GM10266 (cell line): ENCODE results near the gene CASP1.
"Not testable (repeated sequence)": the region's sequence is repeated elsewhere in the genome, so short reads cannot be mapped to it uniquely, and the experiment has no call there.

Experiments
- DNase-seq: peaks from one replicate; pipeline ENCODE4 v3.0.0; 2012; ENCODE audit errors: extremely low spot score
- TF ChIP-seq, protein P1 (sequence below): IDR thresholded peaks from 2 replicates; pipeline ENCODE4 v1.5.1; 2012; ENCODE audit warnings: mild to moderate bottlenecking, low read depth; ENCODE audit not compliant: control insufficient read depth, insufficient read depth; ENCODE audit errors: missing control alignments

The CASP1 gene

DNA sequence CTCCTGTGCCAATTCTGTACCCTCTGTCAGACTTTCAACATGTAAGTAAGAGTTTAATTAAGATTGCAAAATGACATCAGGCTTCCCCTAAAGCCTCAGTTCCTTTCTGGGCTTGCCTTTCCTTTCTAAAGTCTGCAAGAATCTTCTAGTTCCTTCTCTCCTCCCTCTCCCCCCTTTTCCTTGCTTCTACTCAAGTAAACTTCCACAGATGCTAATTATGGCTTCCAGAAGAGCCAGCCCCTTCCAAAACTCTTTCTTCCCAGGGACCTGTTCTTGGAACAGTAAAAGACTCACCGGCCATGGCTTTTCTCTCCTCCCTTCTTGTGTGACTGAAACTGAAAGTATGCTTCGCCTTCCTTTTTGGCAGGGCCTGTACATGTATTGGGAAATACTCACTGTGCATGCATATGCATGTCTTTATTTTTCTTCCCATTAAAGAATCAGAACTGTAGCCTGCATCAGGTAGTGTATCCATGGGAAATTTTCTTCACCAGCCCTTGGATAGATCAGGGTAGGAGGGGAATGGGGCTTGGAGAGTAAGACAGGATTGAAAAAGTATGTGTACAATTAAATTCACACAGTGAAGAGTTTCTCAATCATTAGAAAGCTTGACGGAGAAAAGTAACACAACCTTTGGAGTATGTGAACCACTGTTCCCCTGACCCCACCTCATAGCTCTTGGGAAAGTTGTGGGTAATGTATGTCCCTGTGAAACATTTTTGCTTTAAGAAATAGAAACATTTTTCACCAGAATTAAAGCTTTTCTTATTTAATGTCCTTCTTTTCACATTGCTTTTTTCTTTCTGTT lies at the start of gene CASP1:
TSS of gene CASP1 (minus strand) at position 332 of the 808 bp plus-strand sequence. CDS start at position 301, 31 bp downstream.
- TF ChIP-seq, protein P1, sequence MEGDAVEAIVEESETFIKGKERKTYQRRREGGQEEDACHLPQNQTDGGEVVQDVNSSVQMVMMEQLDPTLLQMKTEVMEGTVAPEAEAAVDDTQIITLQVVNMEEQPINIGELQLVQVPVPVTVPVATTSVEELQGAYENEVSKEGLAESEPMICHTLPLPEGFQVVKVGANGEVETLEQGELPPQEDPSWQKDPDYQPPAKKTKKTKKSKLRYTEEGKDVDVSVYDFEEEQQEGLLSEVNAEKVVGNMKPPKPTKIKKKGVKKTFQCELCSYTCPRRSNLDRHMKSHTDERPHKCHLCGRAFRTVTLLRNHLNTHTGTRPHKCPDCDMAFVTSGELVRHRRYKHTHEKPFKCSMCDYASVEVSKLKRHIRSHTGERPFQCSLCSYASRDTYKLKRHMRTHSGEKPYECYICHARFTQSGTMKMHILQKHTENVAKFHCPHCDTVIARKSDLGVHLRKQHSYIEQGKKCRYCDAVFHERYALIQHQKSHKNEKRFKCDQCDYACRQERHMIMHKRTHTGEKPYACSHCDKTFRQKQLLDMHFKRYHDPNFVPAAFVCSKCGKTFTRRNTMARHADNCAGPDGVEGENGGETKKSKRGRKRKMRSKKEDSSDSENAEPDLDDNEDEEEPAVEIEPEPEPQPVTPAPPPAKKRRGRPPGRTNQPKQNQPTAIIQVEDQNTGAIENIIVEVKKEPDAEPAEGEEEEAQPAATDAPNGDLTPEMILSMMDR: no peak
- DNase-seq: peak; percentile 27

DNA sequence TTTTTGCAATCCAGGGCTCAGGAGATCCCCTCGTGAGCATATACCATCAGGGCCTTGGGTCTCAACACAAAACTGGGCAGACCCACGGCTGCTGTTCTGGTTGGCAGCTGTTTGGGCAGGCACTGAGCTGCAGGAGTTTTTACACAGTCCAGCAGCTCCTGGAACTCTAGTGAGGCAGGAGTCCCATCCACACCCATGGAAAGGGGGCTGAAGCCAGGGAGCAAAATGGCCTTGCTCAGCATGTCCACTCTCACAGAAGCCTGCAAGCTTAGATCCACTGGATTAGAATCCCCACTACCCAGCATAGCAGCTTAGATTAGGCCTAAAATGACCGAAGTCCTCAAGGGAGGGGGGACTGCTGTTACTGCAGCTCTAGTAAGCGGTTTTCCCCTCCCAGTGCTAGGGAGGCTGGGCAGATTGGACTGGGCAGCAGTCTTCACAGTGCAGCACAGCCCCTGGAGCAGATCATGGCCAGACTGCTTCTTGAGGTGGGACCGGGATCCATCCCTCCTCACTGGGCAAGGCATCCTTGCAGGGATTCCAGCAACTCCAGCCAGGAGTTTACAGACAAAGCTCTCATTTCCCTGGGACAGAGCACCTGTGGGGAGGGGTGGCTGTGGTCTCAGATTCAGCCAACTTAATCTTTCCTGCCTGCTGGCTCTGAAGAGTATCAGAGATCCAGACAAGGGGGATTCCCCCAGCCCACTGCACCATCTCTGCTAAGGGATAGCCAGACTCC lies 46.6 kb upstream of the CASP1 start:
- DNase-seq: no peak
- TF ChIP-seq, protein P1: no peak

DNA sequence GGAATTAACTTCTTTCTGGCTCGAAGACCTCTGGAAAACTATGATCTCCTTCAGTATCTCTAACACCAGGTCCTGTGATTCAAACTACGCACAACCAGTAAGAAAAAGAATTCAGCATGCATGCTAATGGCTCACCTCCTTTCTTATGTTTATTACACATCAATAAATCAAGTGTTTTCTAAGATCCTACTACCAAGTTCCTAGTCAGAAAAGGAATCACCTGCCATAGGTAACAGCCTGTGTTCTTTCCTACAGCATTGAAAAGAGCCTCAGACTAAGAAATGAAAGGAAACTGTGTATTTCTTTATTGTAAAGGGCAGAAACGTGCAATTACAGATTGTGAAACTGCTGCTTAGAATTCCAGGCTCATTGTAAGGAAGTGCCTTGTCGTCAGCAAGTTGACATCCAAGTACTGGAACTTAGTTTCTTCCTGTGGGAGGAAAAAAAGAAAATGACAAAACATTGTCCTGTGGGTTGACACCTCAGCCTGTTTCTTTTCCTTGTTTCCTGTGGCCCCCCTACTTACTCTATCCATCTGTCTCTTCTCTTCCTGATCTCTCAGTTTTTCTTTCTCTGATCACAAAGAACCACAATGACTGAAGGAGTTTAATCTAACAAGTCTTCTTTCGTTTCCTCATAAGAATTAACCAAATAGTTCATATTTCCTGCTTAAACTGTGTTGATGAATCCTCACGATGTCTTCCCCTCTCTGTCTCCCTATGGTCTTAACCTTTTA lies 45.4 kb upstream of the CASP1 start:
- not testable (repeated sequence) for DNase-seq

DNA sequence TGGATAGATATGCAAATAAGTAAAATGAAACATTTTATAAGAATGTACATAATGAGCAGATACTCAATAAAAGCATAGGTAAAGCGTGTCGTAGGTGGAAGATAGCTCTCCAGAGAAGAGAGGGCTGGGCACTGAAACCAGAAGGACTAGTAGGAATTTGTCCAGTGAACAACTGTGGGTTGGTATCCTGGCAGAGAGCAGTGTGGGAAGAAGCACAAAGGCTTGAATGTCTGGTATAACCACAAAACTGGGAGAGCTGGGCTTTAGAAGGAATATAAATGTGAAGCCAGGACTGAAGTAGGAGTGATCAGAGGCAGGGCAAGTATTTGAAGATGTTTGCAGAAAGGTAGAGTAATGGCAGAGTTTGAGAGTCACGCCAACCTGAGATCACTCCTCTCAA lies 43.3 kb upstream of the CASP1 start:
- no peak for DNase-seq
- TF ChIP-seq, protein P1: no peak

DNA sequence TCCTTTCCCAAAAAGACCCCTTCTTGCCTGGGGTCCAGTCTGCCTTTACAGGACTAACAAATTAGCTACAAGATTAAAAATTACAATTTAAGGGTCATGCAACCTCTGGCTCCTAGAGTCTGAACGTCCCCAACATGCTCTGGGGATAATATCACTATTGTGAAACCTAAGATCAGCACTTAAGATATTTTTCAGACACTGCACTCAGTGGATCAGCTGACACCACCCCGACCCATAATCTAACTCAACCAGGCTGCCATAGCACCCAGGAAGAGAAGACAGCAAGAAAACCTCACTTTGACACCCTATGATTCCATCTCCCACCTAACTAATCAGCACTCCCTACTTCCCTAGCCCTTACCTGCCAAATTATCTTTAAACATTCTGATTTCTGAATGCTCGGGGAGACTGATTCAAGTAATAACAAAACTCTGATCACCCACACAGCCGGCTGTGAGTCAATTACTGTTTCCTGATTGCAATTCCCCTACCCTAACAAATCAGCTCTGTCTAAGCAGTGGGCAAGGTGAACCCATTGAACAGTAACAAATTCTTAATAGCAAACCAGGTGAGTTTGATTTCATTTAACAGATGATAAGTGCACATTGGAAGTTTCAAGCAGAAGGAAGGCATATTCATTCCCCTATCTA lies 42.3 kb upstream of the CASP1 start:
- not testable (repeated sequence) for DNase-seq

DNA sequence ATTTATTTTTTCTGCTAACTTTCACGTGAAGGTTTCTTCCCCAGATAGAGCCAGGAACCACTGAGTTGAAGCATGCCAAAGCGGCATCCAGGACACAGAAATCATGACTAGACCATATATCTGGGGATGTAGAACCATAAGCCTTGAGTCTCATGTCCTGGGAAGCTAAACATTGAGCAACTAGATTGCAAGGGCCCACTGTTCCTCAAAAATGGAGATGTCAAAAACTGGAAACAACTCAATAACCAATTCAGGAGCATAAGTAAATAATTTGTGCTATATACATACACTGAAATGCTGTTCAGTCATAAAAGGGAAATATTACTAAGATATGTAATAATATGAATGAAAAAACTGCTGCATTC lies 39.2 kb upstream of the CASP1 start:
- TF ChIP-seq, protein P1: no peak
- DNase-seq: no peak

DNA sequence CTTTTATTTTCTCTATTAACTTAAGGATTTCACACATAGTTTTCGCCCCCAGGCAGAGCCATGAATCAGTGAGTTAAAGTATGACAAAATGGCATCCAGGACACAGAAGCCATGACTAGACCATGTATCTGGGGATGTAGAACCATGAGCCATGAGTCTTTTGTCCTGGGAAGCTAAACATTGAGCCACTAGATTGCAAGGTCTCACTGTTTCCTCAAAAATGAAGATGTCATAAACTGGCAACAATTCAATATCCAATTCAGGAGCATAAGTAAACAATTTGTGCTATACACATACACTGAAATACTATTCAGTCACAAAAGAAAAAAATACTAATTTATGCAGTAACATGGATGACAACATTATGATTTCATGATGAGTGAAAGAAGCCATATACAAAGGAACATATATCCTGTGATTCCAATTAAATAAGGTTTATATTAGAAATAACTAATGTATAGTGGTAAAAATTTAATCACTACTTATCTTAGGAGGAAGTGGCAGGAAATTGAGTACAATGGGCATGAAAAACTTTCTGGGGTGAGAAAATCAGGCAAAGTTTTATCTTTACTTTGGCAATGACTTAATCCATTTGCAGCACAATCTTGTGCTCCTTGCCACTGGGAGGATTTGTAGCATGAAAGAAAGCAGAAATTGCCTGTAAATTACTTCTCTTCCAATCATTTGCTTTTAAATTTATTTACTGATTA lies 38.7 kb upstream of the CASP1 start:
- TF ChIP-seq, protein P1: no peak

DNA sequence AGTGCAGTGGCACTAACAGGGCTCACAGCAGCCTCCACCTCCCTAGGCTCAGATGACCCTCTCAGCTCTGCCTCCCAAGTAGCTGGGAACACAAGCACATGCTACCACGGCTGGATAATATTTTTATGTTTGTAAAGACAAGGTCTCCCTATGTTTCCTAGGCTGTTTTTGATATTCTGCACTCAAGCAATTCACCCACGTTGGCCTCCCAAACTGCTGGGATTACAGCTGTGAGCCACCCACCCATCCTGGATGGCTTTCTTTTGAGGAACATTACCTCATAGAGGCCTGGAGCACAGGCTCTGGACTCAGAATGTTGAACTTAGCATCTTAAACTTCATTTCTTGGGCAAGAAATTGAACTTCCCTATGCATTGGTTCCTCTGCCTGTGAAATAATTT lies 37.1 kb upstream of the CASP1 start:
- DNase-seq: not testable (repeated sequence)

More for the DNA sequence above, 38.7 kb upstream of the CASP1 start:
- DNase-seq: no peak
